ENCODE data around the gene ITGB2.

Gene ITGB2

DNA sequence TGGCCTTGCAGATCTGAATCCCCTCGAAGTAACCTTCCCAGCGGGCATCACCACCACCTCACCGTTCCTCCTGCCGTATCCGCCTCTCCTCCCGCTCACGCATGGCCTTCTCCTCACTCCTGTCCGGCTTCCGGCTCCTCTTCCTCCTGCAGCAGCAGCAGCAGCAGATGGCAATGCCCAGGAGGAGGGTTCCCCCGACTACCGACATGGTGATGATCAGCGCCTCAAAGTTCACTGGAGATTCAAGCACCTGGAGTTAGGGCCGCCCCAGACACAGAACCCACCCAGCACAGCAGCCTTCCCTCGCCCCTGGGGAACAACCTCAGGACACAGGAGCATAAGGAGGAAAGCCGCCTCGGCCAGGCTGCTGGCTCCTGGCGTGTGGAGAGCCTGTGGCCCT, 64.6 kb downstream of the ITGB2 start:
- peak overlapping the region; percentile 85 for H3K23ac ChIP-seq (ENCODE audit: low read depth, low read length, poor library complexity)
- no peak overlapping the region for H2BK120ac ChIP-seq (ENCODE audit: low read depth, low read length)
- no peak overlapping the region for H2AFZ ChIP-seq (ENCODE audit: low read length)
- no peak overlapping the region for H3K4me2 ChIP-seq (ENCODE audit: insufficient read depth, low read length, poor library complexity, severe bottlenecking)
- DNase-seq (ENCODE audit: low spot score): no peak
- no peaks in the 10 kb centered on the region for H3K27me3 ChIP-seq (ENCODE audit: control insufficient read depth in 3 of 3, insufficient read depth in 3 of 3, low read depth in 1 of 3, low read length in 3 of 3)
- no peaks in the 10 kb centered on the region for H3K9me3 ChIP-seq (replicated peaks in 1 of 2; ENCODE audit: control insufficient read depth in 2 of 2, insufficient read depth in 1 of 2, low read depth in 1 of 2, low read length in 2 of 2)
- peak overlapping the region; percentile 60 for H2BK5ac ChIP-seq (ENCODE audit: low read length)
- H3K14ac ChIP-seq (ENCODE audit: low read length): no peak overlapping the region
- H3K27ac ChIP-seq (replicated peaks; ENCODE audit: low read length): no peak overlapping the region
- peak overlapping the region; percentile 44 for H3K9ac ChIP-seq (ENCODE audit: low read depth, low read length, poor library complexity)
- H3K79me1 ChIP-seq (ENCODE audit: low read depth, low read length): peaks cover 26% of the 10 kb centered on the region
- no peak overlapping the region for H3K18ac ChIP-seq (ENCODE audit: low read length)
- no CpG with 5 or more reads among the region's 17 CpGs for WGBS, 2 donors (ENCODE audit: extremely low coverage in 2 of 2, insufficient read length in 2 of 2, insufficient replicate concordance in 1 of 2)
- no peak overlapping the region for H4K91ac ChIP-seq (ENCODE audit: low read depth, low read length, poor library complexity)
- no peak overlapping the region for H2BK12ac ChIP-seq (ENCODE audit: low read length)
- H3K4me3 ChIP-seq (ENCODE audit: low read length in 2 of 2): no peak overlapping the region
- peaks cover 55 to 93% of the 10 kb centered on the region in 2 donors for H3K36me3 ChIP-seq (replicated peaks in 1 of 2; ENCODE audit: control insufficient read depth in 2 of 2, insufficient read depth in 2 of 2, low read length in 2 of 2)
- no peak overlapping the region for H3K4ac ChIP-seq (ENCODE audit: low read length)
- no peaks in the 10 kb centered on the region for H3K4me1 ChIP-seq (ENCODE audit: control insufficient read depth in 2 of 2, insufficient read depth in 1 of 2, low read depth in 1 of 2, low read length in 2 of 2)
- H2BK15ac ChIP-seq (ENCODE audit: low read length): no peak overlapping the region
- no peak overlapping the region for H4K8ac ChIP-seq (ENCODE audit: low read depth, low read length)
- no peak overlapping the region for H2AK5ac ChIP-seq (ENCODE audit: low read depth, low read length)

- Histone ChIP-seq H2BK120ac (ENCODE audit: low read depth, low read length) (no peak overlapping the region), H3K36me3 (replicated peaks in 1 of 2; ENCODE audit: control insufficient read depth in 2 of 2, insufficient read depth in 2 of 2, low read length in 2 of 2) (peaks cover 58 to 96% of the 10 kb centered on the region in 2 donors), H4K91ac (ENCODE audit: low read depth, low read length, poor library complexity) (no peak overlapping the region), H3K27ac (replicated peaks; ENCODE audit: low read length) (no peak overlapping the region), H3K9me3 (replicated peaks in 1 of 2; ENCODE audit: control insufficient read depth in 2 of 2, insufficient read depth in 1 of 2, low read depth in 1 of 2, low read length in 2 of 2) (no peaks in the 10 kb centered on the region), H3K23ac (ENCODE audit: low read depth, low read length, poor library complexity) (peak overlapping the region; percentile 34), H2AK5ac (ENCODE audit: low read depth, low read length) (no peak overlapping the region), H2BK15ac (ENCODE audit: low read length) (no peak overlapping the region), H3K4ac (ENCODE audit: low read length) (no peak overlapping the region), H3K79me1 (ENCODE audit: low read depth, low read length) (peaks cover 24% of the 10 kb centered on the region), H2AFZ (ENCODE audit: low read length) (no peak overlapping the region), H3K14ac (ENCODE audit: low read length) (no peak overlapping the region), H3K4me3 (ENCODE audit: low read length in 2 of 2) (no peak overlapping the region), H3K9ac (ENCODE audit: low read depth, low read length, poor library complexity) (no peak overlapping the region), H2BK12ac (ENCODE audit: low read length) (no peak overlapping the region), H4K8ac (ENCODE audit: low read depth, low read length) (no peak overlapping the region), H3K4me2 (ENCODE audit: insufficient read depth, low read length, poor library complexity, severe bottlenecking) (no peak overlapping the region), H3K18ac (ENCODE audit: low read length) (no peak overlapping the region), H3K4me1 (ENCODE audit: control insufficient read depth in 2 of 2, insufficient read depth in 1 of 2, low read depth in 1 of 2, low read length in 2 of 2) (no peaks in the 10 kb centered on the region), H2BK5ac (ENCODE audit: low read length) (peak overlapping the region; percentile 60), H3K27me3 (ENCODE audit: control insufficient read depth in 3 of 3, insufficient read depth in 3 of 3, low read depth in 1 of 3, low read length in 3 of 3) (no peaks in the 10 kb centered on the region)
- no CpG with 5 or more reads among the region's 14 CpGs for WGBS, 2 donors (ENCODE audit: extremely low coverage in 2 of 2, insufficient read length in 2 of 2, insufficient replicate concordance in 1 of 2)
- DNase-seq (ENCODE audit: low spot score): no peak
These were observed 65.1 kb downstream of the ITGB2 start for GRCh38 chr21:44855572-44855971.

GRCh38 chr21:44854664-44855446, 65.8 kb downstream of the ITGB2 start:
- H3K4ac ChIP-seq (ENCODE audit: low read length): no peak overlapping the region
- no peak for DNase-seq (ENCODE audit: low spot score)
- no peak overlapping the region for H2AFZ ChIP-seq (ENCODE audit: low read length)
- no peak overlapping the region for H3K23ac ChIP-seq (ENCODE audit: low read depth, low read length, poor library complexity)
- no peak overlapping the region for H3K27ac ChIP-seq (replicated peaks; ENCODE audit: low read length)
- H2AK5ac ChIP-seq (ENCODE audit: low read depth, low read length): no peak overlapping the region
- no peak overlapping the region for H4K91ac ChIP-seq (ENCODE audit: low read depth, low read length, poor library complexity)
- H3K27me3 ChIP-seq (ENCODE audit: control insufficient read depth in 3 of 3, insufficient read depth in 3 of 3, low read depth in 1 of 3, low read length in 3 of 3): no peaks in the 10 kb centered on the region
- no peak overlapping the region for H3K18ac ChIP-seq (ENCODE audit: low read length)
- H3K4me2 ChIP-seq (ENCODE audit: insufficient read depth, low read length, poor library complexity, severe bottlenecking): no peak overlapping the region
- H4K8ac ChIP-seq (ENCODE audit: low read depth, low read length): no peak overlapping the region
- H3K36me3 ChIP-seq (replicated peaks in 1 of 2; ENCODE audit: control insufficient read depth in 2 of 2, insufficient read depth in 2 of 2, low read length in 2 of 2): peaks cover 63 to 97% of the 10 kb centered on the region in 2 donors
- no peaks in the 10 kb centered on the region for H3K4me1 ChIP-seq (ENCODE audit: control insufficient read depth in 2 of 2, insufficient read depth in 1 of 2, low read depth in 1 of 2, low read length in 2 of 2)
- H2BK5ac ChIP-seq (ENCODE audit: low read length): no peak overlapping the region
- H2BK15ac ChIP-seq (ENCODE audit: low read length): no peak overlapping the region
- no peak overlapping the region for H3K14ac ChIP-seq (ENCODE audit: low read length)
- WGBS, 2 donors (ENCODE audit: extremely low coverage in 2 of 2, insufficient read length in 2 of 2, insufficient replicate concordance in 1 of 2): no CpG with 5 or more reads among the region's 31 CpGs
- no peak overlapping the region for H2BK12ac ChIP-seq (ENCODE audit: low read length)
- no peak overlapping the region for H2BK120ac ChIP-seq (ENCODE audit: low read depth, low read length)
- H3K9ac ChIP-seq (ENCODE audit: low read depth, low read length, poor library complexity): no peak overlapping the region
- H3K79me1 ChIP-seq (ENCODE audit: low read depth, low read length): peaks cover 24% of the 10 kb centered on the region
- H3K9me3 ChIP-seq (replicated peaks in 1 of 2; ENCODE audit: control insufficient read depth in 2 of 2, insufficient read depth in 1 of 2, low read depth in 1 of 2, low read length in 2 of 2): no peaks in the 10 kb centered on the region
- no peak overlapping the region for H3K4me3 ChIP-seq (ENCODE audit: low read length in 2 of 2)

DNA sequence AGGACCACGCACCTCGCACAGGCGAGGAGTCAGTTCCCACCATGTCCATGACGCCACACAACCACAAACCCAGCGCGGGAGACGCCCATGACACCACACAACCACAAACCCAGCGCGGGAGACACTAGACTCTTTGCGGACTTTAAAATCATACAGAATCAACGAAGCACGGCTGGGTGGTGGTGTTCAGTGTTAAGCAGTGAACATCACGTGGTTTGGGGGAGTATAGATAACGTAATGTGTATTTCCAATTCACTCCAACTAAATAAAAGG, 66.4 kb downstream of the ITGB2 start:
- peaks cover 64 to 97% of the 10 kb centered on the region in 2 donors for H3K36me3 ChIP-seq (replicated peaks in 1 of 2; ENCODE audit: control insufficient read depth in 2 of 2, insufficient read depth in 2 of 2, low read length in 2 of 2)
- DNase-seq (ENCODE audit: low spot score): no peak
- no peak overlapping the region for H2BK5ac ChIP-seq (ENCODE audit: low read length)
- WGBS, 2 donors (ENCODE audit: extremely low coverage in 2 of 2, insufficient read length in 2 of 2, insufficient replicate concordance in 1 of 2): no CpG with 5 or more reads among the region's 14 CpGs
- no peak overlapping the region for H3K9ac ChIP-seq (ENCODE audit: low read depth, low read length, poor library complexity)
- H3K4ac ChIP-seq (ENCODE audit: low read length): no peak overlapping the region
- no peak overlapping the region for H3K23ac ChIP-seq (ENCODE audit: low read depth, low read length, poor library complexity)
- H3K4me3 ChIP-seq (ENCODE audit: low read length in 2 of 2): no peak overlapping the region
- H3K27ac ChIP-seq (replicated peaks; ENCODE audit: low read length): no peak overlapping the region
- H2AFZ ChIP-seq (ENCODE audit: low read length): no peak overlapping the region
- no peak overlapping the region for H2AK5ac ChIP-seq (ENCODE audit: low read depth, low read length)
- H3K18ac ChIP-seq (ENCODE audit: low read length): no peak overlapping the region
- no peak overlapping the region for H4K8ac ChIP-seq (ENCODE audit: low read depth, low read length)
- no peaks in the 10 kb centered on the region for H3K9me3 ChIP-seq (replicated peaks in 1 of 2; ENCODE audit: control insufficient read depth in 2 of 2, insufficient read depth in 1 of 2, low read depth in 1 of 2, low read length in 2 of 2)
- no peak overlapping the region for H2BK15ac ChIP-seq (ENCODE audit: low read length)
- H3K14ac ChIP-seq (ENCODE audit: low read length): no peak overlapping the region
- no peaks in the 10 kb centered on the region for H3K4me1 ChIP-seq (ENCODE audit: control insufficient read depth in 2 of 2, insufficient read depth in 1 of 2, low read depth in 1 of 2, low read length in 2 of 2)
- H3K79me1 ChIP-seq (ENCODE audit: low read depth, low read length): peaks cover 22% of the 10 kb centered on the region
- H4K91ac ChIP-seq (ENCODE audit: low read depth, low read length, poor library complexity): no peak overlapping the region
- H3K27me3 ChIP-seq (ENCODE audit: control insufficient read depth in 3 of 3, insufficient read depth in 3 of 3, low read depth in 1 of 3, low read length in 3 of 3): no peaks in the 10 kb centered on the region
- no peak overlapping the region for H2BK120ac ChIP-seq (ENCODE audit: low read depth, low read length)
- no peak overlapping the region for H2BK12ac ChIP-seq (ENCODE audit: low read length)
- H3K4me2 ChIP-seq (ENCODE audit: insufficient read depth, low read length, poor library complexity, severe bottlenecking): no peak overlapping the region
